ENCODE measurements around the gene RBM6.

GRCh38 chr3:49996016-49996415, 56.1 kb downstream of the RBM6 start:
- no peak for TF ChIP-seq POLR2A (IDR thresholded peaks at IDR 0.05; ENCODE audit: low read depth)
- TF ChIP-seq CTCF (IDR thresholded peaks at IDR 0.05) = no peak

Measured in esophagus muscularis mucosa (tissue), 3 donors.